Stimulated activated CD4-positive, alpha-beta T cell treated with anti-CD3 and anti-CD28 coated beads, Interleukin-2, amount 100 ng/mL, for 4 hours (primary cell): ENCODE data around the gene ADIPOR1.
A peak's percentile ranks its signal among the peaks of the same experiment; 100 is the strongest.
"Not testable (repeated sequence)": the region's sequence is repeated elsewhere in the genome, so short reads cannot be mapped to it uniquely, and the experiment has no call there.

Source experiments
- DNase-seq: peaks from one replicate; pipeline ENCODE4 v3.0.0-alpha.2; 2020; ENCODE audit warnings: low read depth

Gene ADIPOR1

GRCh38 chr1:202957733-202958543 lies at the start of gene ADIPOR1:
Gene ADIPOR1, minus strand, starts transcription at chr1:202958312. Its CDS starts 7,242 bp downstream, at chr1:202951070.
- DNase-seq = peak; percentile 91

- DNase-seq = peak; percentile 93
Observed at GRCh38 chr1:203006948-203007871, 49.1 kb upstream of the ADIPOR1 start, which contains the start of gene TMEM183A. Gene TMEM183A, plus strand, starts transcription at chr1:203007374. Its CDS starts 92 bp downstream, at chr1:203007466.

GRCh38 chr1:203005395-203006142 lies 47.5 kb upstream of the ADIPOR1 start:
- not testable (repeated sequence) for DNase-seq

GRCh38 chr1:203002951-203003350 lies 44.8 kb upstream of the ADIPOR1 start:
- no peak for DNase-seq

GRCh38 chr1:203001986-203002385 lies 43.9 kb upstream of the ADIPOR1 start:
- no peak for DNase-seq

- no peak for DNase-seq
Observed at GRCh38 chr1:203000217-203000944, 42.3 kb upstream of the ADIPOR1 start.

GRCh38 chr1:202998836-202999750 lies 41.0 kb upstream of the ADIPOR1 start:
- peak; percentile 46 for DNase-seq

- no peak for DNase-seq
Observed at GRCh38 chr1:202994756-202995155, 36.6 kb upstream of the ADIPOR1 start.

GRCh38 chr1:202991112-202991511 lies 33.0 kb upstream of the ADIPOR1 start:
- no peak for DNase-seq

GRCh38 chr1:202989879-202990278 lies 31.8 kb upstream of the ADIPOR1 start:
- DNase-seq = no peak

GRCh38 chr1:202987922-202988583 lies 29.9 kb upstream of the ADIPOR1 start:
- DNase-seq = no peak

GRCh38 chr1:202987255-202987654 lies 29.1 kb upstream of the ADIPOR1 start:
- no peak for DNase-seq

GRCh38 chr1:202986120-202986519 lies 28.0 kb upstream of the ADIPOR1 start:
- not testable (repeated sequence) for DNase-seq

- DNase-seq = no peak
Observed at GRCh38 chr1:202982715-202983430, 24.8 kb upstream of the ADIPOR1 start.

- no peak for DNase-seq
Observed at GRCh38 chr1:202981939-202982338, 23.8 kb upstream of the ADIPOR1 start.

- DNase-seq = no peak
Observed at GRCh38 chr1:202979459-202979858, 21.3 kb upstream of the ADIPOR1 start.

GRCh38 chr1:202976633-202977032 lies 18.5 kb upstream of the ADIPOR1 start:
- no peak for DNase-seq

GRCh38 chr1:202974856-202975255 lies 16.7 kb upstream of the ADIPOR1 start:
- no peak for DNase-seq

- no peak for DNase-seq
Observed at GRCh38 chr1:202972046-202972445, 13.9 kb upstream of the ADIPOR1 start.
